COLO668 (cell line): Measurements from ENCODE around the gene TTC28.

Experiments
- DNase-seq: peaks from one replicate; lab custom pipeline; 2025; ENCODE audit not compliant: unreplicated experiment; lab: John Stamatoyannopoulos, UW

The TTC28 gene

DNA sequence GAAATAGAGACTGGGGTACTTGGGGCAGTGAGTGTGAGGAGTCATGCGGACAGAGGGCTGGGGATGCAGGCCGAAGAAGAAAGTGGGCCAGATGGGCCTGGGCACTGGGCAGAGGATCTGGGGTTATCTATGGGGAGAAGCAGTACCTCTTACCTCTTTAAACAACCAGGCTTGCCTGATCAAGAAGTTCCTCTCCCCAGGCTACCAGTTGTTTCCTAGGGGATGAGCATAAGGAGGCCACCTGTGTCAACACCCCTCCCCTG, 662.2 kb downstream of the TTC28 start:
- no peak for DNase-seq

DNA sequence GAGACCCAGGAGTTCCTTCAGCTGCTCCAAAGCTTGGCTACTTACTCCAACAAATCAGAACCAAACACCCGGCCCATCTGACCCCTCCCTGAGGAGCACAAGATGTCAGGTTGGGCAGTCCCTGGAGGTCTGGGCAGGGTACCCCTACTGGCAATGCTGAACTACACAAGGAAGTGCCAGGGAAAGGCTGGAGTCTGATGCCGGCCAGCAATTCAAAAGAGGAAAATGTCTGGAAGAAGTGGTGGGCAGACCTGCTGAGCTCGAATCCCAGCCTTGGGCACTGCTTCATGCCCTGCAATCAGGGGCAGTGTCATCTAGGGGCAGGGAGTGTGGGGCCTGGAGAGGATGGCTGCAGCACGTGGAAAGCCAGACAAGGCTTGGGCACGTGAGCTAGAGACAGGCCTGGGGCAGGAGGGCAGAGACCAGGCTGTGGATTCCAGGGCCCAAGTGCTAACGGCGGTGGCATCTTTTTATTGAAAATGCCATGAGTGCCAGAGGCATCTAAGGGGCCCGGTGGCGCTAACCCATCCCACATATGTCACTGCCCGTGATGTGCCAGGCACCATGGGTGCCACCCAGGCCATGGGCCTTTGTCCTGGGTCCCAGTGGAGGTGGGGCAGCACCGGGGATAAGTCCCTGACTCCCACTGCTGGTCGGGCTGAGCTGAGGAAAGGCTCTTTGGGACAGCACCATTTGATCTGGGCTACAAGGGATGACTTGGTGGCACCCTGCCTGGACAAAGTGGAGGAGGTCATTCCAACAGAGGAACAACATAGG, 662.7 kb downstream of the TTC28 start:
- DNase-seq, result no peak

DNA sequence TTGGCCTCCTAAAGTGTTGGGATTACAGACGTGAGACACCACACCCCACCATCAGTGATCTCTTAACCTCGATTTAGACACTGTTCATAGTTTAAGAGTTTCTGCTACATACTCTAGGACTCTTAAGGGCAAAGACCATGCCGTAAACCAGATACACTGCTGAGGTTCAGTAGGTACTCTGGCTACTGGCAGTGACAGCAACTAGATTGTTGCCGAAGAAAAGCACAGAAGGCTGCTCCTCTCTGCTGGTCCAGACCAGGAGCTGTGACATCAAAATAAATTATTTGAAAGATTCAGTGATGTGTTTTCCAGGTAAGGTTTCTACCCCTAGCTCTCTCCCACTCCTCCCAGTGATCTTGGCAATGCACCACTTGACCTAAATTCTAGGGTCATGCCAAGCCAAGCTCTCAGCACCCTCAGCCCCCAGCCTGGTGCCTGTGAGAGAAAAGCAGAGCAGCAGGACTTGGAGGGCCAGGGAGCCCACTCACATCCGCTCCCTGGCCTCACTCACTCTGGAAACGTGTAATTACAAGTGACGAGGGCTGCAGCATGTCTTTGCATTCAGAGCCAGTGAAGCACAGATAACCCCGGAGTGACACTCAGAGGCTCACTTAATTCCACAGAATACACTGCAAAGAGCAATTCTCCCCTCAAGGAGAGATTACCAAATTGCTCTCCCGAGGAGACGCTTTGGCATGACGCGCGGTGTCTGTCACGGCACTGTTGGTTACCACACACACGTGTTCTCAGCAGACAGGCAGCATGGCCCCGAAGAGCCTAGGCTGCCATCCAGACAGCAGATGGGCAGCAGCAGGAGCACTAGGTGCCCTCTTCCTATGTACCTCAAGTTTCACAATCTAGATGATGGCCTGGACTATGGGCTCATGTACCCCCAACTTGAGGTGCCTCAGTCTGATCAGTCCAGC, 663.7 kb downstream of the TTC28 start:
- DNase-seq, result no peak

DNA sequence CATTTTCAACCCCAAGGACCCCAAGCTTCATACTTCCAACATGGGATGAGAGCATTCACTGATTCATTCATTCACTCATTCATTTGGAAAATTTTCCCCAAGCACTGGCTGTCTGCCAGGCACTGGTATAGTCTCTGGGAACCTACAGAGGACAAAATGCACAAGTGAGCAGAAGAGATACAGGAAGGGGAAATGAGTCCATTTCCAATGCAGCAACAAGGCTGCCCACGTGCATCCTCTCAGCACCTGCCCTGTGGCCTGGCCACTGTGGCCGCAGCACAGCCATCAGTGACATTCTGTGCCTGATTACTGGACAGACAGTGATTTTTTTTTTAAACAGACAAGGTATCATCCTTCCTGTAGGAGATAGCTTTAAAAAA, 664.6 kb downstream of the TTC28 start:
- DNase-seq, result peak; percentile 10

DNA sequence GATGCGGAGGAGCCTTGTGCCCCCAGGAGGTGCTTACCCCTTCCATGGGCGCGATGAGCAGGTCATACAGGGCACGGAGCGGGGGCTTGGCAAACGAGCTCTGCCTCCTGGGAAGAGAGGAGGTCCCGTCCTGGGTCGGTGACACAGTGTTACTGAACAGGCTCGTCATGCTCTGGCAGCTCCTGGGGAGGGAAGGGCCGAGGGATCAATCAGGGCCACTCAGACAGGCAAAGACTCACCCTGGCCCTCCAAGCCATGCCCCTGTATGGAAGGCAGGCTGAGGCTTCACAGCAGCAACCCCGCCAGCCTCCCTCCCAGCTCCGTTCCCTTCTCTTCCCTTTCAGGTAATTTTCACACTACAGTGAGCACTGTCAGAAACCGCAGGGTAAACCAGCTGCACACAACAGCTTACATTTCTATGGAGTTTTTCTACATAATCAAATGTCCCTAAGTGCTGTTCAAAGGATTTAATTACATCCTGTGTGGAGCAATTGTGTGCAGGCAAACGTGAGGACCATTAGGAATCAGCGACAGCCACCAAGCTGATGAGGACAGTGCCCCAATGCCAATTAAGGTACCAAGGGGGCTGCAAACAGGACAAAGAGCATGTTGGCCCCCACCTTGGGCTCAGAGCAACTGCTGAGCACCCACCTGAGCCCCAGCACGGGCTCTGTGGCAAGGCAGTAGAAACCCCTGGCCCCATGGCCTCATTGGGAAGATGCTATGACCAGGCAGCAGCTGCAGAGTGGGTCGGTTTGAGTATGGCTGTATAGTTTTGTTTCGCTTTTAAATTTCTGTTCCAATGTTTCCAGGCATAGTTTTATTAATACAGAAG, 665.2 kb downstream of the TTC28 start:
- peak; percentile 57 for DNase-seq

DNA sequence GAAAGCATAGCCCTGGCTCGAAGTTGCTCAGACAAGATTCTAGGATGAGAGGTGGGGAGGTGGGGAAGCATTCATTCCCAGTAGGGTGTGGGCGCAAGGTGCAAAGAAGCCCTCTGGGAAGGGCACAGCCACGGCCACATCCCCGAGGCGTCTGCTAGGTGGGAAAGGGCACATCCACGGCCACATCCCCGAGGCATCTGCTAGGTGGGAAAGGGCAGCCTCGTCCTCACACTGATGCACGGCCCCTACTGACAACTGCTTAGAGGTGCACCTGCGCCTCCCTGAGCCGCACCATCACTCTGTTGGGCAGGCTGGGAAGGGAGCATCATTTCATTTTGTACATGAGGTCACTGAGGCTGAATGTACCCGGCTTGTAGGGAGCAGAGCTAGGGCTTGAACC, 666.0 kb downstream of the TTC28 start:
- no peak for DNase-seq

DNA sequence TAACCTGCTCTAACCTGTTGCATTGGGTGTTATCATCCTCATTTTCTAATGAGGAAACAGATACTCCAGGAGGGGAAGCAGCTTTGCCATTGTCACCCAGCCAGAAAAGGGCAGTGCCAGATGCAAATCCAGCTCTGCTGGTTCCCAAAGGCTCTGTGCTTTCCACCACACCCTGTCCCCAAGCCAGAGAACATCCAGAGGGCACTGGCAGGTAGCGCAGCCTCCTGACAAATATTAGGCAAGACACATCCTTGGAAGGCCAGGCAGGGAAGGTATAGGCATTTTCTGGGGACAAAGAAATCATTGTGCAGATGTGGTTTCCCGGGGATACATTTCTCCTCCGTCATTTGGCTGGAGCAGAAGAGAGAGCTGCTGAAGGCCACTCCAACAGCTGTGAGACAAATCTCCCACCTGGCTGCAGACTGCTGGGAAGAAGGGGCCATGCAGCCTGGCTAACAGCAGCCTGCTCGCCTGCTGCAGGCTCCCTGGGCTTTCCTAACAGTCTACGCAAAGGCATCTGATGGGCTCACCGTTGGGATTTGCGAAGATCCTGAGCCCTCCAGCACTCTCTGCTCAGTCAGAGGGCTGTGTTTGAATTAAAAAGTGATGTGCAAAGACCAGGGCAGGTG, 666.7 kb downstream of the TTC28 start:
- DNase-seq, result no peak

DNA sequence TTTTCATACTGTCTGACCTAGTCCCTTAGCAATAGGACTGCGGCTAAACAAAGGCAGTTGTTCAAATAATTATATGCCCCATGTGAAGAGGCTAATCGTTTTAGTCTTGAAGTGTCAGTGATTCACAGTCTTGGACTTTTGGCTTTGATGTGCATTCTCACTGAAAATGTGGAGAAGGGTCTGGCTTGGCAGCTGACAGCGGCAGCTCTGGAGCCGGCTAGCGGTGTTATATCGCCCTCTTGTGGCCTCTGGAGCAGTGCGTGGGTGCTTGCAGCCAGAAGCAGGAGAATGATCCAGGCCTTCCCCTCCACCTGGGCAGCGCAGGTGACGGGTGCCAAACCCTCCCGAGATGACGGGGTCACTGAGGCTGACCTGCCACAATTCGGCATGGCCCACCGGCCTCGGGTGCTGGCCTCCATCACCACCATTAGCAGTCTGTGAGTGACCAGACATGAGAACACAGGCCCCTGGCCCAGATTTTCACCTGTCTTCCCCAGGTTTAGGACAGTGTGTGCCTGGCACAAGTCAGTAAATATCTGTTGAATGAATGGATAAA, 670.3 kb downstream of the TTC28 start:
- peak; percentile 72 for DNase-seq

DNA sequence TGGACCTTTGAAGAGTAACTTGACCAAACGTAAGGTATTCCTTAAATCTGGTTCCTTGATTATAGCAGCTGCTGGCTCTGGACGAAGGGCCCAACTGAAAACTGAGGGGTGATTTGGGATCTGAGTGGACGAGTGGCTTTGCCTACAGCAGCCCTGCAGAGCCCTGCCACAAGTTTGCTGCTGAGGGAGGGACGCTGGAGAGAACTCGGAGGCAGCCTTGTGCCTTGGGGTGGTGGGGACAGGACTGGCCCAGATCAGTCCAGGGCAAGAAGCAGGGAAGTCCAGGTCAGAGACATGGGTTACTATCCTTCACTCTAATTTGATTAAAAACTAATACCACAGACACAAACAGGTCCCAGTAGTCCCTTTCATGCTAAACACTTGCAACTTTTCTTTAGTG, 671.0 kb downstream of the TTC28 start:
- no peak for DNase-seq

DNA sequence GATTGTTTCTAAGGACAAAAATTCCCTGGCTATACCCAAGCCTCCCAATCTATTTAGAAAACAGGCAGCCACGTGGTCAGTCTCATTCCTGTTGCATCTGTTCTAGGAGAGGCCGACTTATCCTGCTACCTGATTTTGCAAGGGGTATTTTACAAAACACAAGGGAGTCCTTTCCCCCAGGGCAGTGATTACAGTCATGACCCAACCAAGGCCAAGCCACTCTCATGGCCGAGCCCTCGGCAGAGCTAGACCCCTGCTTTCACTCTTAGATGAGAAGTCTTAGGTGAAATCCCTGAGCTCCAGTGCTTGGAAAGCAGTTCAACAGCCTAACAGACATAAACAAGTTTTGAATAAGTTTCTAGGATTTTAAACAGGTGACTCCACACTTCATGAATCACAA, 671.6 kb downstream of the TTC28 start:
- DNase-seq, result no peak

DNA sequence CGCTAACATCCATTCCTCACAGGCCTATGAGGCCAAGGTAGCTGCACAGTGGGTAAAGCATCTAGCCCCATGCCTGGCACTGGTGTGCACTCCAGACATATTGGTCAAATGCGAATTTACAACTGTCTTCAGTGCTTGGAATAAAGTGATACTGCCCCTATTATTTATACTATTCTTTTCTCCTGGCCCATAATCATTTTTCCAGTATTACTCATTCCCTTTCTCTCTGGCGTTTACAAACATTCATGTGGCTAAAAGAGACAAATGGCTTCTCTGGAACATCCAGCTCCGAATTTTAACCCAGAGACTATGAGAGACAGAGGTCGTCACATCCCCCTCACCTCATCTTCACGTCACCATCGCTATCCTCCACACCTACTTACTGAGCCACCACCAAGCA, 673.4 kb downstream of the TTC28 start:
- DNase-seq, result no peak

DNA sequence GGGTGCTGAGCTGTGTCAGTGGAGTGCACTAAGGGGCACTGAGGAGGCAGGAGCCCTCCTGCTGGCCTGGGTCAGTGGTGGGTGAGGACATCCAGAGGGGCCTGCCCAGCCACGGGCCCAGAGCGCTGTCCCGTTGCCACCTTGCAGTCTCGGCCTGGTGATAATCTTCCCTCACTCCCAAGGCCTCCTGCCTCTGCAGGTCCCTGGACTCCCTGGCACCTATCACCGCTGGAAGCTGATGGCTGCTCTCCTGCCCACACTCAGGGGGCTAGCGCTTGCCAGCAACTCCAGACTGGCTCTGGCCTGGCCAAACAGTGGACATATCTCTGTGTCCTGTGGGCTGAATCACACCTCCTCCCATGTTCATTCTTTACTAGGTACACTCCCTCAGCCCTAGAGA, 674.1 kb downstream of the TTC28 start:
- no peak for DNase-seq

DNA sequence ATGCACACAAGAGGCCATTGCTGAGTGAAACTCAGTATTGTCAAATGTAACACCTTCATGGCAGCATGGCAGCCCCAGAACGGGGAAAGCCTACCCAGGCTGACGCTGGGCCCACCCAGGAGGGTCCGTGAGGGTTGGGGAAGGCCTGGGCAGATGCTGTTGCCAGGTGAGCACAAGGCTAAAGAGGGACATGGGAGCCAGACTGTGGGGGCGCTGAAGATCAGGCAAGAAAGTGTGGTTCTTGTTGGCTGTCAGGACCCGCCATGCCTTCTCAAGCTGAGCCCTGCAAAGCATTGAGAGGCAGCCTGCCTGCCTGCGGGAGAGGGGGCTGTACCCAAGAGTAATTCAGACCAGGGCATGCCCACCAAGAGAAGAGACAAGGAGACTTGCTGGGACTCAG, 675.6 kb downstream of the TTC28 start:
- no peak for DNase-seq

DNA sequence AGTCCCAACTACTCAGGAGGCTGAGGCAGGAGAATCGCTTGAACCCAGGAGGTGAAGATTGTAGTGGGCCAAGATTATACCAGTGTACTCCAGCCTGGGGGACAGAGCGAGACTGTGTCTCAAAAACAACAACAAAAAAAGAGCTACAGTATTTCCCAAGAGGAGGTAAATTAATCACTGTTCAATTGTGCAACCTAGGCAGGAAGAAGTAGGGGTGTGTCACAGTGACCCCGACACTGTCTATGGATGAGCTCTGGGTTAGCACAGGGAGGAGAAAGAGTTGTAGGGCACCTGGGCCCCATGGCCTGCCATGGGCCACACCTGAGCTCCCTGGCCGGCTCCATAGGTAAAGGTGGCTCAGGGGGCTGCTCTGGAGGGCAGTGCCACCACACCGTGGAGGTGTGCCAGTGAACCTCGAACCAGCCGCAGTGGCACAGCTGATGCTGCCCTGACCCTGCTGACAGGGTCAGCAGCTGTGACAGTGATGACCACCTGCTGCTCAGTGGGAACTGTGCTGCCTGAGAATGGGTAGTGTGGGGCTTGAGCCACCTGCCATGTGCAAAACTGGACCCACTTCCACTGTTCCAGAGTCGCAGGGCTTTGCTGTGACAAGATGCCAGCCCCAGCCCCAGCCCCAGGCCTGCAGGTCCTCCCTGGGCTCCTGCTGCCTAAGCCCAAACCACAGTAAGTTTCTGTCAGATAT, 676.6 kb downstream of the TTC28 start:
- DNase-seq, result no peak

DNA sequence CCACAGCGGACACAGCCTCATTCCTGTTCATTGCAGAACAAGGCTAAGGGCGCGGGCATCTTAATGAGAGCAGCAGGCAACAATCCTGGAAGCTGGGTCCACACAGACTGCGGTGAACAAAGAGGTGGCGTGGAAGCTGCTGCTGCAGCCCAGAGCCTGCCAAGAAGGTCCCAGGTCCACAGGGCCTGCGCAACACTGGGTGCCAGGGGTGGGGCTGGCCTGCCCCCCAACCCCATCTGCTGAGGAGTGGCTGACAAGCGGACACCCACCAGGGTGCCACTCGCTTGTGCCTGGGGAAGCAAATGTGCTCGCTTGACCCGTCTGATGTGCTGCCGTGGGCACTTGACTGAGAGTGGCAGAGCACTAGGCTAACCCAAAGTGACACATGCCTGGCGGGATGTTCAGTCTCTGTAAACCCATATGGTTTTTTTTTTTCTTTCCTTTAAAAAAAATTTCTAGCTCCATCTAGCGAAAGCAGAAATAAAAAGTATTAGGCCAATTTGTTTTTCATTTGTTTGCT, 677.4 kb downstream of the TTC28 start:
- DNase-seq, result no peak

DNA sequence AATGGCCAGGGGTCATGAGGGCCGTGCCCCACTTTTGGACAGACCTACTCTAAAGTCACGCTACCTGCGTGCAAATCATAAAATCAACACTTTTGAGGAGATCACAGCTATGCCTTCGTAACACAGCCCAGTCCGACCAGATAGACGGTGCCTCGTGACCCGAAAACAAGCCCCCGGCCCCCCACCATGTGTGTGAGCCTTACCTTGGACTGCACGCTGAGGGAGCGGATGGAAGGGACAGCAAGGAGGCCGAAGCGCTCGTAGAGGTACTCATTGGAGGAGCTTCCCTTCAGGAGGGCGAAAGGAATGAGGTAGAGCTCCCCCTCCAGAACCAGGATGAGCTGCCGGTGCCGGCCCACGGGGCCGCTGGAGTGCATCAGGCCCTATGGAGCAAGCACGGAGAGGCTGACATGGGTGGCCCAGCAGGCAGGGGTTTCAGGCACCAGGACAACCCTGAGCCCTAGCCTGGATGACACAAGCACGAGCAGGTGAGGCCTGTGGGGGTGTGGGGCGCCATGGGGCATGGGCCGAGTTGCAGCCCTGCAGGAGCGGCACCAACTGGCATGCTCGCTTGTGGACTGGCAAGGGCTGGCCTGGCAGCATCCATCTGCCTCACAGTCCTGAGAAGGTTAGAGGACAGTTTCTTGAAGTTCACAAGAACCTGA, 678.3 kb downstream of the TTC28 start:
- no peak for DNase-seq

DNA sequence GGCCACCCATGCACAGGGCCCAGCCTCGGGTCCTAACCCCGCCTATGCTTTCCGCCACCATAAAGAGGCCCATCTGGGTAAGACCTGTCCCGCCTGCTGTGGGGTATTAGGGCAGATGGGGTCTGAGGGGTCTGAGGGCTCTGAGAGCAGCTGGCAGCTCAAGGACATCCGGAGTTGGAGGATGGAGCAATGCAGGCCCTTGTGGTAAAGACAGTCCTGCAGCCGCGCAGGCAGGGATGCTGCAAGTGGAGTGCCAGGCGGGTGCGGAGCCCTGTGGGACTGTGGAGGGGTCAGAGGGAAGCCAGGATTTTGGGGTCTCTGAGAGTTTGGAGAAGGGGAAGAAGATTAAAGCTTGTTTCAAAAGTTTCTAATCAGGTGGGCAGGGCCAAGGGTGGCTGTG, 679.3 kb downstream of the TTC28 start:
- no peak for DNase-seq

DNA sequence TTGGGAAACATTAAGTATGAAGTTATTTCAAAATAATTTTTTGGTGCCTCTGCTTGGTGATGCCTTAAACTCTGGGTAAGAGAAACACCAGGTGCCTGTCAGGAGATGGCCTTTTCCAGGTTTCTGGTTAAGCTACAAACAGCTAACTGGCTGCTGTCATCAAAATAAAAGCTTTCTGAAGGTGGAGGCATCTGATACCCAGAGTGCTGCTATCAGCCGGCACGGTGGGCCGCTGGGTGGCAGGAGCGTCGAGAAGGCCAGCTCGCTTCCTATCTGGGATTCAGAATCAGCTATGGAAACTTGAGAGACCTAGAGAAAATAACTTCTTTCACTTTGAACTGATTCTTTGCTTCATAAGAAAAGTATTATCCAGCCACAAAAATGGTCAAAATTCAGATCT, 679.8 kb downstream of the TTC28 start:
- DNase-seq, result no peak
